HepG2 (cell line): ENCODE results near the gene PIR. TPM values are rescaled to one million over a fixed set of nuclear protein-coding genes. Genes with fewer than 3 reads are reported as not detected.

Experiments
- ATRX ChIP-seq: sonication (generic); formaldehyde crosslinking; IDR thresholded peaks from 2 replicates; pipeline ENCODE4 v1.4.0; 2020; ENCODE audit warnings: missing genetic modification reagents, borderline replicate concordance
- DNMT3B ChIP-seq: conservative IDR thresholded peaks from 2 replicates; pipeline ENCODE4 v1.6.1; 2016; ENCODE audit warnings: missing biosample characterization, control low read depth
- FOXM1 ChIP-seq: sonication (generic); formaldehyde crosslinking; IDR thresholded peaks from 2 replicates; pipeline ENCODE4 v1.5.0; 2020; ENCODE audit warnings: missing genetic modification reagents
- HHEX ChIP-seq: IDR thresholded peaks from 2 replicates; pipeline ENCODE4 v1.6.1; 2016; ENCODE audit warnings: control low read depth
- MAFF ChIP-seq: IDR thresholded peaks from 2 replicates; pipeline ENCODE4 v1.6.1; 2011; ENCODE audit warnings: low read depth, low read length, improper control_type of control experiment
- NBN ChIP-seq: fragments of 450-650 bp; conservative IDR thresholded peaks from 2 replicates; pipeline ENCODE4 v1.6.1; 2017
- NFKB2 ChIP-seq: sonication (generic); formaldehyde crosslinking; IDR thresholded peaks from 2 replicates; pipeline ENCODE4 v1.4.0; 2020; ENCODE audit warnings: missing genetic modification reagents, borderline replicate concordance
- NR1H2 ChIP-seq: sonication (generic); formaldehyde crosslinking; IDR thresholded peaks from 2 replicates; pipeline ENCODE4 v1.8.1; 2022; ENCODE audit warnings: low read depth, missing genetic modification reagents, borderline replicate concordance
- PAXIP1 ChIP-seq: sonication (generic); formaldehyde crosslinking; conservative IDR thresholded peaks from 2 replicates; pipeline ENCODE4 v1.4.0; 2020; ENCODE audit warnings: mild to moderate bottlenecking, missing genetic modification reagents, moderate library complexity
- RFX1 ChIP-seq: fragments of 450-650 bp; IDR thresholded peaks from 2 replicates; pipeline ENCODE4 v1.6.1; 2017
- SMAD3 ChIP-seq: sonication (generic); formaldehyde crosslinking; IDR thresholded peaks from 2 replicates; pipeline ENCODE4 v1.4.0; 2020; ENCODE audit warnings: missing genetic modification reagents
- SOX13 ChIP-seq, 3 experiments: fragments of 450-650 bp in 1 of 3; sonication (generic) in 1 of 3; formaldehyde crosslinking in 1 of 3; IDR thresholded peaks in 2 of 3; conservative IDR thresholded peaks in 1 of 3; 2 replicates each; pipeline versions ENCODE4 v1.5.0 to v1.6.1; 2016 to 2020; ENCODE audit warnings: antibody characterized with exemption in 1 of 3, mild to moderate bottlenecking in 1 of 3, missing compliant biosample characterization in 1 of 3, missing genetic modification reagents in 1 of 3, moderate library complexity in 1 of 3
- TRIM22 ChIP-seq: fragments of 450-650 bp; IDR thresholded peaks from 2 replicates; pipeline ENCODE4 v1.6.1; 2017
- ZBTB25 ChIP-seq: IDR thresholded peaks from 2 replicates; pipeline ENCODE4 v1.6.1; 2018; ENCODE audit warnings: missing genetic modification reagents
- ZBTB42 ChIP-seq: sonication (generic); formaldehyde crosslinking; IDR thresholded peaks from 2 replicates; pipeline ENCODE4 v1.5.0; 2020; ENCODE audit warnings: mild to moderate bottlenecking, missing genetic modification reagents
- ZBTB46 ChIP-seq: sonication (generic); formaldehyde crosslinking; IDR thresholded peaks from 2 replicates; pipeline ENCODE4 v1.4.0; 2020; ENCODE audit warnings: mild to moderate bottlenecking, missing genetic modification reagents, borderline replicate concordance
- ZNF256 ChIP-seq: sonication (generic); formaldehyde crosslinking; conservative IDR thresholded peaks from 2 replicates; pipeline ENCODE4 v1.4.0; 2020; ENCODE audit warnings: missing genetic modification reagents
- ZNF30 ChIP-seq: sonication (generic); formaldehyde crosslinking; IDR thresholded peaks from 2 replicates; pipeline ENCODE4 v1.5.0; 2020; ENCODE audit warnings: mild to moderate bottlenecking, missing genetic modification reagents
- ZNF484 ChIP-seq: sonication (generic); formaldehyde crosslinking; IDR thresholded peaks from 2 replicates; pipeline ENCODE4 v1.5.1; 2020; ENCODE audit warnings: mild to moderate bottlenecking, low read depth, missing genetic modification reagents, borderline replicate concordance
- ZNF615 ChIP-seq: sonication (generic); formaldehyde crosslinking; IDR thresholded peaks from 2 replicates; pipeline ENCODE4 v1.5.0; 2020; ENCODE audit warnings: mild to moderate bottlenecking, missing genetic modification reagents, borderline replicate concordance
- ZNF790 ChIP-seq: sonication (generic); formaldehyde crosslinking; IDR thresholded peaks from 2 replicates; pipeline ENCODE4 v1.8.0; 2022; ENCODE audit warnings: missing genetic modification reagents, mild to moderate bottlenecking, borderline replicate concordance
- ZSCAN22 ChIP-seq: sonication (generic); formaldehyde crosslinking; IDR thresholded peaks from 2 replicates; pipeline ENCODE4 v1.4.0; 2020; ENCODE audit warnings: mild to moderate bottlenecking, missing genetic modification reagents
- ZSCAN31 ChIP-seq: sonication (generic); formaldehyde crosslinking; IDR thresholded peaks from 2 replicates; pipeline ENCODE4 v1.5.0; 2020; ENCODE audit warnings: low read depth, mild to moderate bottlenecking, missing genetic modification reagents
- polyA plus RNA-seq, 8 experiments: library from polyadenylated mRNA; depleted of rRNA in 3 of 8; stranded (reverse) in 7 of 8; unstranded in 1 of 8; fragments of >200 nt; fragmentation: Illumina TruSeq in 4 of 8; extraction: Trizol in 4 of 8; gene quantifications; 2 replicates each; pipeline versions ENCODE4 v1.2.1 to v1.2.3, GENCODE V29; 2011 to 2016; ENCODE audit warnings: low read depth in 4 of 8, missing spikeins in 1 of 8, mixed read lengths in 1 of 8; ENCODE audit not compliant: insufficient read depth in 1 of 8
- total RNA-seq, 5 experiments: library from RNA; depleted of rRNA; stranded (reverse); fragments of >200 nt; fragmentation: Illumina TruSeq; extraction: Trizol; gene quantifications; 2 replicates each; pipeline ENCODE4 v1.2.3, GENCODE V29; 2016; ENCODE audit warnings: low read depth in 1 of 5

PIR gene
- total and polyA plus RNA-seq, 2 of the 13 experiments (the other 11 are each of a cell fraction or from before 2014, with no cell fraction given): 12.2 to 38.0 TPM

- no peak for TF ChIP-seq ZNF30 (CRISPR knock-in tag)
- no peak for TF ChIP-seq FOXM1 (CRISPR knock-in tag)
- TF ChIP-seq ATRX (CRISPR knock-in tag): no peak
- no peak for TF ChIP-seq NBN
- no peak for TF ChIP-seq ZBTB42 (CRISPR knock-in tag)
- no peak for TF ChIP-seq SMAD3
- no peak for TF ChIP-seq ZSCAN31 (CRISPR knock-in tag)
- no peak for TF ChIP-seq HHEX (CRISPR knock-in tag)
- no peak for TF ChIP-seq ZNF790 (CRISPR knock-in tag)
- no peak for TF ChIP-seq ZNF484 (CRISPR knock-in tag)
- no peak for TF ChIP-seq NR1H2 (CRISPR knock-in tag)
- 0 out of 2 replicates have a peak, but pooled peaks have one; percentile 16 for TF ChIP-seq PAXIP1 (CRISPR knock-in tag)
- TF ChIP-seq ZNF256 (CRISPR knock-in tag): no peak
- no peak for TF ChIP-seq SOX13 (IDR thresholded peaks at IDR 0.05)
- no peak for TF ChIP-seq SOX13 (CRISPR knock-in tag; conservative IDR thresholded peaks at IDR 0.05 in 1 of 2, IDR thresholded peaks at IDR 0.05 in 1 of 2)
- TF ChIP-seq ZSCAN22 (CRISPR knock-in tag): no peak
- peak; percentile 53; the same call in 1 of the 2 replicates for TF ChIP-seq MAFF
- no peak for TF ChIP-seq DNMT3B (CRISPR knock-in tag)
- no peak for TF ChIP-seq ZNF615 (CRISPR knock-in tag)
- TF ChIP-seq TRIM22: no peak
- peak; percentile 38; the same call in 1 of the 2 replicates for TF ChIP-seq NFKB2 (CRISPR knock-in tag)
- TF ChIP-seq RFX1: no peak
- TF ChIP-seq ZBTB46: no peak
- TF ChIP-seq ZBTB25 (CRISPR knock-in tag): no peak
Observed at GRCh38 chrX:15493118-15493962, at the start of gene PIR (continued).
